Esophagus muscularis mucosa (tissue), 4 donors: ENCODE measurements around the gene F10.

Experiments
- CTCF ChIP-seq, 3 experiments: fragments of 200-600 bp in 2 of 3; fragments of 450-650 bp in 1 of 3; sonication (generic) in 2 of 3; IDR thresholded peaks; one replicate each; pipeline ENCODE4 v1.5.1; 2017 to 2019; ENCODE audit warnings: antibody characterized with exemption in 3 of 3, mild to moderate bottlenecking in 2 of 3, moderate library complexity in 1 of 3
- EP300 ChIP-seq: sonication (generic); formaldehyde crosslinking; IDR thresholded peaks from one replicate; pipeline ENCODE4 v1.6.1; 2017; ENCODE audit warnings: antibody characterized with exemption
- POLR2A ChIP-seq: fragments of 450-650 bp; IDR thresholded peaks from one replicate; pipeline ENCODE4 v1.6.1; 2017; ENCODE audit warnings: antibody characterized with exemption, moderate library complexity, mild to moderate bottlenecking, low read depth
- POLR2AphosphoS5 ChIP-seq, 2 donors: sonication (generic); formaldehyde crosslinking; IDR thresholded peaks; one replicate each; pipeline ENCODE4 v1.6.1; 2017; ENCODE audit warnings: antibody characterized with exemption in 2 of 2

DNA sequence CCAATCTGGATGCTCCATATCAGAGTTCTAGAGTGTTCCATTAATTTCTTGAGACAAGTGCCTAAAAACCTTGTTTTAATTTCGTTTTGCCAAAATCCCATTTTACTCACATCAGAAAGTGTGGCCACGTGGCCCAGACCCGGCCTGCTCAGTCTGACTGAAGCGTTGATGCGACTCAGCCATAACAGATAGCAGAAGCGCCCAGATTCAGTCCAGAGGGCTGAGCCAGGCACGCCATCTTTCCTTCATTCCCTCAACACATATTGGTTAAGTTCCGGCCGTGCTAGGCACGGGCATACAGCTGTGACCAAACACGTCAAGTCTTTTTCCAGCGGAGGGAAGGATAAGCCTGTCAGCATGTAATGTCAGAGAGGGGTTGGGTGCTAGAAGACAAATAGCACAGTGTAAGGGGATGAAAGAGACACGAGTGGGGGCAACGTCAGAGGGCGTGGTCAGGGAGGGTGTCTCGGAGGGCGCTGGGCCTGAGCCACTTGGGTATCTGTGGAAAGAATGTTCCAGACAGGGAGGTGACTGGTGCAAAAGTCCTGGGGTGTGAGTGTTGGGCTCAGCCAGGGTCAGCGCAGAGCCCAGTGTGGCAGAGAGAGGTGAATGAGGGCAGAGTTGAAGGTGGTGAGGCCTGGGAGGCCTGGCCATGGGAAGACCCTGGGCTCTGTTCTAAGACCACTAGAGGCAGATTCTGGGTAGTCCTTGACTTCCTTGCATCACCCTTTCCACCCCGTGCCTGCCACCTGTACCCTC, 3.1 kb downstream of the F10 start:
- TF ChIP-seq POLR2AphosphoS5 (IDR thresholded peaks at IDR 0.05) = no peak
- no peak for TF ChIP-seq CTCF (IDR thresholded peaks at IDR 0.05)
- no peak for TF ChIP-seq EP300
- TF ChIP-seq POLR2A = no peak
